ENCODE results near the gene C1orf50.

Gene C1orf50

GRCh38 chr1:42816585-42817439, 49.8 kb downstream of the C1orf50 start, which contains the start of the genes ERMAP and SVBP:
ERMAP (plus strand) TSS chr1:42817122; CDS start chr1:42830449, 13,327 bp downstream.
SVBP (minus strand) TSS chr1:42817397; CDS start chr1:42816544, 853 bp downstream.
- H3K4me3 ChIP-seq (ENCODE audit: low read depth, low read length): peak within 1 kb of the TSS; percentile 76
- no peak for DNase-seq (ENCODE audit: low read depth)
- no peak for TF ChIP-seq CTCF (IDR thresholded peaks at IDR 0.05; ENCODE audit: control insufficient read depth, extremely low read depth, insufficient read depth)

GRCh38 chr1:42817440-42817767, 50.4 kb downstream of the C1orf50 start:
- DNase-seq (ENCODE audit: low read depth): no peak

GRCh38 chr1:42817976-42818375, 50.9 kb downstream of the C1orf50 start:
- H3K4me3 ChIP-seq (ENCODE audit: low read depth, low read length): no peak overlapping the region
- no peak for DNase-seq (ENCODE audit: low read depth)
- no peak for TF ChIP-seq CTCF (IDR thresholded peaks at IDR 0.05; ENCODE audit: control insufficient read depth, extremely low read depth, insufficient read depth)

More at GRCh38 chr1:42817440-42817767, 50.4 kb downstream of the C1orf50 start:
- H3K4me3 ChIP-seq (ENCODE audit: low read depth, low read length): peak overlapping the region; percentile 76
- no peak for TF ChIP-seq CTCF (IDR thresholded peaks at IDR 0.05; ENCODE audit: control insufficient read depth, extremely low read depth, insufficient read depth)

DNA sequence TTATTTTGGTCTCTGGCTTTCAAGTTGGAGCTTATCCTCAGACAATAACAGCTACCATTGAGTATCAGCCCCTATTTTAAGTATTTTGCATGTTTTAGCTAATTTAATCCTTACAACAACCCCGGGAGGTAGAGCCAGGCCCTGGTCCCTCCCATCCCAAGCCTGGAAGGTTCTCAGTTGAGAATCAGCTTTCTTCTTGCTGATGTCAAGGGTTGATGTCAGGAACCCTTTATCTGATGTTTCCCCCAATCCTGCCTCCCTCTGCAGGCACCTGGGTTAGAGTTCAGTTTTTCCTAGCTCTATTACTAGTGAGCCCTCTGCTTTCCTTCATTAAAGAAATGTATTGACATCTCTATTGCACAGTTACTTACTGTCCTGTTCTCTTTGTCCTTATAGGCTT, 53.8 kb downstream of the C1orf50 start:
- DNase-seq (ENCODE audit: low read depth): no peak
- H3K4me3 ChIP-seq (ENCODE audit: low read depth, low read length): no peak overlapping the region
- TF ChIP-seq CTCF (IDR thresholded peaks at IDR 0.05; ENCODE audit: control insufficient read depth, extremely low read depth, insufficient read depth): no peak

GRCh38 chr1:42821690-42822089, 54.6 kb downstream of the C1orf50 start:
- no peak for TF ChIP-seq CTCF (IDR thresholded peaks at IDR 0.05; ENCODE audit: control insufficient read depth, extremely low read depth, insufficient read depth)
- DNase-seq (ENCODE audit: low read depth): no peak
- H3K4me3 ChIP-seq (ENCODE audit: low read depth, low read length): no peak overlapping the region

DNA sequence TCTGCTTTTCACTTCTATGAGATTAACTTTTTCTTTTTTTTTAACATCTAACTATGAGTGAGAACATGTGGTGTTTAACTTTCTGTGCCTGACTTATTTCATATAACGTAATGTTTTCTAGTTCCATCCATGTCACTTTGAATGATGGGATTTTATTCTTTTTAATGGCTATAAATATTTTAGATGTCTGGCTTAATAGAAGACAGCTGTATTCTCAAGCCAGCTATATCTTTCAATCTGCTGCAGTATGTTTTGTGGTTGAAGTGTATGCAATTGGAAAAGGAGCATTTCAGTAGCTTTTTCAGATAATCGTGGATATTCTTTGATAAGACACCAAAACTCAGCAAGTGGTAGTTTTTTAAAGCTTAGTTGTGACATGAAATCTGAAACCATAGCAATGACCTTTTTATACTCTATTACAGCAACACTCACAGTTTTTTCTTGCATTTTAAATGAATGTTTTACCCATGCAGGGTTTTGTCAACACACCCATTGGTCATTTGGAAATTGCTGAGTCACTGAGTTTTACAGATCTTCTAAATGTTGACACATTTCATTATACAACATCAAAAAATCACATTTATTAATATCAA, 55.8 kb downstream of the C1orf50 start:
- DNase-seq (ENCODE audit: low read depth): no peak
- TF ChIP-seq CTCF (IDR thresholded peaks at IDR 0.05; ENCODE audit: control insufficient read depth, extremely low read depth, insufficient read depth): no peak
- no peak overlapping the region for H3K4me3 ChIP-seq (ENCODE audit: low read depth, low read length)
